ENCODE measurements around the gene CASP3. TPM values are rescaled to one million over a fixed set of nuclear protein-coding genes. Genes with fewer than 3 reads are reported as not detected.

CASP3 gene
- total and polyA plus RNA-seq, 2 donors (not counting 1 experiment from before 2014, with no cell fraction given) = 7.9 to 15.8 TPM

DNA sequence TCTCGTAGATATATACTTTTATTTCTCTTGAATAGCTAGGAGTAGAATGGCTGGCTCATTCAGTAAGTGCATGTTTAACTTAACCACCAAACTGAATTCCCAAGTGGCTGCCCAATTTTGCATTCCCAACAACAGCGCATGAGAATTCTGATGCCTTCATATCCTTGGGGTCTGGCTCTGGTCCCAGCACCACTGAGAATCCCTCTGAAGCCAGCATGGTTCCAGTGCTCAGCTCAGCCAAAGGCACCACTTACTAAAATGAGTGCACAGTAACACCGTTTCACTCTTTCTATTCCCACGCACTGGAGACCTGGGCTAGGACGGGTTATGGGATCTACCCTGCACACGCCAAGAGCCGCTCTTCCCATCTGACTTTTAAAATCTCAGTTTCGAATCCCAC, 60.4 kb downstream of the CASP3 start:
- no peak for DNase-seq
- Histone ChIP-seq H3K9ac (ENCODE audit: low read length) (no peak overlapping the region), H3K79me2 (ENCODE audit: control insufficient read depth, insufficient read depth, low read length) (no peaks in the 10 kb centered on the region), H3K4me3 (ENCODE audit: control extremely low read depth in 1 of 5, extremely low read depth in 1 of 5, insufficient read depth in 1 of 5, low read depth in 2 of 5, low read length in 4 of 5) (no peak overlapping the region), H3K9me3 (ENCODE audit: control extremely low read depth in 1 of 3, control insufficient read depth in 2 of 3, insufficient read depth in 1 of 3, low read length in 2 of 3) (no peaks in the 10 kb centered on the region), H4K20me1 (ENCODE audit: control insufficient read depth, insufficient read depth, low read length, poor library complexity, severe bottlenecking) (no peaks in the 10 kb centered on the region), H3K36me3 (replicated peaks in 1 of 2; ENCODE audit: control extremely low read depth in 1 of 2, control insufficient read depth in 1 of 2, extremely low read depth in 1 of 2, insufficient read depth in 2 of 2, low read length in 1 of 2) (no peaks in the 10 kb centered on the region), H2AFZ (ENCODE audit: insufficient read depth, low read depth, low read length, poor library complexity, severe bottlenecking) (no peak overlapping the region), H3K4me1 (ENCODE audit: control insufficient read depth in 2 of 2, insufficient read depth in 2 of 2, low read length in 2 of 2) (peaks cover 0 to 5% of the 10 kb centered on the region in 2 donors), H3K27me3 (replicated peaks in 1 of 4; ENCODE audit: control extremely low read depth in 1 of 4, control insufficient read depth in 3 of 4, insufficient read depth in 4 of 4, low read length in 3 of 4) (no peaks in the 10 kb centered on the region), H3K4me2 (replicated peaks; ENCODE audit: low read depth, low read length, poor library complexity, severe bottlenecking) (no peak overlapping the region), H3K27ac (ENCODE audit: low read length in 2 of 2) (no peak overlapping the region)
- Mint-ChIP-seq H3K27ac (no peak overlapping the region), H3K27me3 (no peaks in the 10 kb centered on the region), H3K9me3 (ENCODE audit: insufficient read depth) (no peaks in the 10 kb centered on the region), H3K4me1 (peaks cover 15% of the 10 kb centered on the region), H3K4me3 (no peak overlapping the region)
- WGBS (ENCODE audit: insufficient coverage) = 100% methylated on average over 7 of the region's 8 CpGs
- no peak for ATAC-seq (ENCODE audit: low read depth)
- TF ChIP-seq EZH2 (IDR thresholded peaks at IDR 0.05; ENCODE audit: borderline replicate concordance, insufficient read depth, low read depth, low read length, poor library complexity, severe bottlenecking) = no peak
- TF ChIP-seq, protein P1, sequence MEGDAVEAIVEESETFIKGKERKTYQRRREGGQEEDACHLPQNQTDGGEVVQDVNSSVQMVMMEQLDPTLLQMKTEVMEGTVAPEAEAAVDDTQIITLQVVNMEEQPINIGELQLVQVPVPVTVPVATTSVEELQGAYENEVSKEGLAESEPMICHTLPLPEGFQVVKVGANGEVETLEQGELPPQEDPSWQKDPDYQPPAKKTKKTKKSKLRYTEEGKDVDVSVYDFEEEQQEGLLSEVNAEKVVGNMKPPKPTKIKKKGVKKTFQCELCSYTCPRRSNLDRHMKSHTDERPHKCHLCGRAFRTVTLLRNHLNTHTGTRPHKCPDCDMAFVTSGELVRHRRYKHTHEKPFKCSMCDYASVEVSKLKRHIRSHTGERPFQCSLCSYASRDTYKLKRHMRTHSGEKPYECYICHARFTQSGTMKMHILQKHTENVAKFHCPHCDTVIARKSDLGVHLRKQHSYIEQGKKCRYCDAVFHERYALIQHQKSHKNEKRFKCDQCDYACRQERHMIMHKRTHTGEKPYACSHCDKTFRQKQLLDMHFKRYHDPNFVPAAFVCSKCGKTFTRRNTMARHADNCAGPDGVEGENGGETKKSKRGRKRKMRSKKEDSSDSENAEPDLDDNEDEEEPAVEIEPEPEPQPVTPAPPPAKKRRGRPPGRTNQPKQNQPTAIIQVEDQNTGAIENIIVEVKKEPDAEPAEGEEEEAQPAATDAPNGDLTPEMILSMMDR (IDR thresholded peaks at IDR 0.05) = no peak
- ChIA-PET POLR2A (no interaction called here), CTCF (no interaction called here)
- intact Hi-C loops (cut with micrococcal nuclease) = no loop called here

DNA sequence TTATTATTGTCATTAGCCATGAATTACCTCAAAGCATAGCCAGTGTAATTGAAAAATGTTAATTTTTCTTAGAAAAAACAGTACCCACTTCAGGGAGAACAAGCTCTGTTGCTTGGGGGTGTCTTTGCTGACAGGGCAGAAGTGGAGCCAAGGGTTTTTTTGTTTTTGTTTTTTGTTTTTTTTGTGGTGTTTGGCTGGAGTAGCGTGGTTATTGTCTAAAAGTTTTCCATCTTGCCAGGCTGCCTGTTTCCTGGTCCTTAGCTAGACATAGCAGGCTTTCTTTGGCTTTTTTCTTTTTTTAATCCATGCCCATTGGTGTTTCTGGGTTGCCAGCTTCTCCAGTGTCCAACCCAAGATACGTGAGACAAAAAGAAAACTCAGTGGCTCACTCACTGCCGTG, 61.5 kb downstream of the CASP3 start:
- Mint-ChIP-seq H3K9me3 (ENCODE audit: insufficient read depth) (no peaks in the 10 kb centered on the region), H3K4me1 (peaks cover 19% of the 10 kb centered on the region), H3K27ac (no peak overlapping the region), H3K4me3 (no peak overlapping the region), H3K27me3 (no peaks in the 10 kb centered on the region)
- Histone ChIP-seq H3K4me3 (ENCODE audit: control extremely low read depth in 1 of 5, extremely low read depth in 1 of 5, insufficient read depth in 1 of 5, low read depth in 2 of 5, low read length in 4 of 5) (no peak overlapping the region), H3K9ac (ENCODE audit: low read length) (no peak overlapping the region), H2AFZ (ENCODE audit: insufficient read depth, low read depth, low read length, poor library complexity, severe bottlenecking) (no peak overlapping the region), H3K36me3 (replicated peaks in 1 of 2; ENCODE audit: control extremely low read depth in 1 of 2, control insufficient read depth in 1 of 2, extremely low read depth in 1 of 2, insufficient read depth in 2 of 2, low read length in 1 of 2) (no peaks in the 10 kb centered on the region), H3K4me1 (ENCODE audit: control insufficient read depth in 2 of 2, insufficient read depth in 2 of 2, low read length in 2 of 2) (peaks cover 0 to 5% of the 10 kb centered on the region in 2 donors), H3K27me3 (replicated peaks in 1 of 4; ENCODE audit: control extremely low read depth in 1 of 4, control insufficient read depth in 3 of 4, insufficient read depth in 4 of 4, low read length in 3 of 4) (no peaks in the 10 kb centered on the region), H3K79me2 (ENCODE audit: control insufficient read depth, insufficient read depth, low read length) (no peaks in the 10 kb centered on the region), H3K27ac (ENCODE audit: low read length in 2 of 2) (no peak overlapping the region), H4K20me1 (ENCODE audit: control insufficient read depth, insufficient read depth, low read length, poor library complexity, severe bottlenecking) (no peaks in the 10 kb centered on the region), H3K9me3 (ENCODE audit: control extremely low read depth in 1 of 3, control insufficient read depth in 2 of 3, insufficient read depth in 1 of 3, low read length in 2 of 3) (no peaks in the 10 kb centered on the region), H3K4me2 (replicated peaks; ENCODE audit: low read depth, low read length, poor library complexity, severe bottlenecking) (no peak overlapping the region)
- ChIA-PET CTCF (interaction anchor here (0.7 to 0.8 kb wide), 2 partner anchors 26 to 94 kb away, joined by 3 to 4 read pairs; no protein-coding TSS in a partner anchor), POLR2A (no interaction called here)
- no peak for ATAC-seq (ENCODE audit: low read depth)
- intact Hi-C loops (cut with micrococcal nuclease) = no loop called here
- DNase-seq = no peak
- TF ChIP-seq, protein P1 (IDR thresholded peaks at IDR 0.05) = no peak
- no peak for TF ChIP-seq EZH2 (IDR thresholded peaks at IDR 0.05; ENCODE audit: borderline replicate concordance, insufficient read depth, low read depth, low read length, poor library complexity, severe bottlenecking)
- 75% methylated on average over 2 of the region's 3 CpGs for whole genome bisulfite sequencing (ENCODE audit: insufficient coverage)

All from B cell (primary cell).